HCT116 (cell line): ENCODE results near the gene VASN. TPM values are rescaled to one million over a fixed set of nuclear protein-coding genes. Genes with fewer than 3 reads are reported as not detected.

Experiments used
- ATAC-seq: fragments of 200-7000 bp; cut with Tn5 transposase; 2 replicates; pipeline ENCODE4 v1.9.1; 2020; ENCODE audit warnings: mild to moderate bottlenecking, moderate library complexity
- BruUV-seq: library from RNA; stranded (reverse); fragments of 400-500 nt; replicated peaks from 2 replicates; lab custom pipeline; 2021; lab: Mats Ljungman, UMichigan
- CTCF ChIA-PET: fragments of 300-600 bp; sonication (Branson Sonifier 250); formaldehyde crosslinking; loops from one replicate; lab custom pipeline; 2021; ENCODE audit warnings: antibody characterized with exemption; lab: Charles Lee
- POLR2A ChIA-PET: fragments of 300-600, 350-600 bp; sonication (Branson Sonifier 250); formaldehyde crosslinking; loops from one replicate; lab custom pipeline; 2021; ENCODE audit warnings: antibody characterized with exemption; lab: Charles Lee
- RAD21 ChIA-PET, 2 experiments: fragments of 300-600 bp; sonication (Branson Sonifier 250); formaldehyde crosslinking; loops; one replicate each; lab custom pipeline; 2023; ENCODE audit warnings: low total read pairs in 2 of 2; ENCODE audit not compliant: uncharacterized antibody in 2 of 2, unreplicated experiment in 2 of 2, low non-redundant PET in 1 of 2; lab: Charles Lee
- DNase-seq: peaks from one replicate; pipeline ENCODE4 v3.0.0-alpha.2; 2010; ENCODE audit warnings: low read depth, low spot score
- H2AFZ ChIP-seq: fragments of 200-600 bp; shearing (Covaris generic), sonication (generic); 2 replicates; pipeline ENCODE4 v1.6.1; 2017; ENCODE audit warnings: low read depth, mixed run types, mixed read lengths, antibody characterized with exemption, low read length; ENCODE audit not compliant: poor library complexity, severe bottlenecking
- H3K27ac ChIP-seq: 2 replicates; pipeline ENCODE4 v1.5.1; 2012; ENCODE audit warnings: low read depth, low read length
- H3K27me3 ChIP-seq: fragments of 200-600 bp; sonication (generic); 2 replicates; pipeline ENCODE4 v1.6.1; 2016; ENCODE audit warnings: mixed run types, low read length, mixed read lengths; ENCODE audit not compliant: insufficient read depth
- H3K36me3 ChIP-seq, 2 experiments: fragments of 200-500 bp in 1 of 2; fragments of 200-600 bp in 1 of 2; sonication (Bioruptor generic) in 1 of 2; sonication (generic) in 1 of 2; 2 replicates each; pipeline versions ENCODE4 v1.5.1 to v1.6.1; 2014 to 2016; ENCODE audit warnings: low read length in 2 of 2, inconsistent platforms in 1 of 2, mixed read lengths in 1 of 2, mixed run types in 1 of 2; ENCODE audit not compliant: insufficient read depth in 2 of 2, control insufficient read depth in 1 of 2
- H3K4me1 ChIP-seq, 2 experiments: fragments of 200-600 bp in 1 of 2; sonication (generic) in 1 of 2; 2 replicates each; pipeline versions ENCODE4 v1.5.1 to v1.6.1; 2012 to 2017; ENCODE audit warnings: low read length in 2 of 2, inconsistent platforms in 1 of 2, mild to moderate bottlenecking in 1 of 2, mixed read lengths in 1 of 2, mixed run types in 1 of 2, moderate library complexity in 1 of 2; ENCODE audit not compliant: insufficient read depth in 2 of 2, control insufficient read depth in 1 of 2
- H3K4me2 ChIP-seq: fragments of 200-600 bp; sonication (generic); 2 replicates; pipeline ENCODE4 v1.6.1; 2017; ENCODE audit warnings: mixed run types, low read length, mixed read lengths
- H3K4me3 ChIP-seq, 2 experiments: fragments of 200-600 bp in 1 of 2; sonication (generic) in 1 of 2; replicated peaks in 1 of 2; 2 replicates each; pipeline ENCODE4 v1.5.1; 2011 to 2016; ENCODE audit warnings: low read length in 2 of 2, control low read depth in 1 of 2, low read depth in 1 of 2, mild to moderate bottlenecking in 1 of 2, mixed read lengths in 1 of 2, mixed run types in 1 of 2
- H3K79me2 ChIP-seq: fragments of 200-600 bp; sonication (generic); 2 replicates; pipeline ENCODE4 v1.6.1; 2017; ENCODE audit warnings: mild to moderate bottlenecking, mixed run types, low read length, moderate library complexity, mixed read lengths; ENCODE audit not compliant: insufficient read depth
- H3K9ac ChIP-seq: fragments of 200-600 bp; sonication (generic); 2 replicates; pipeline ENCODE4 v1.6.1; 2016; ENCODE audit warnings: low read length, mixed read lengths
- H3K9me2 ChIP-seq: fragments of 200-600 bp; sonication (generic), shearing (Covaris generic); 2 replicates; pipeline ENCODE4 v1.6.1; 2017; ENCODE audit warnings: mixed run types, mild to moderate bottlenecking, moderate library complexity; ENCODE audit not compliant: insufficient read depth
- H3K9me3 ChIP-seq, 2 experiments: fragments of 200-500 bp in 1 of 2; fragments of 200-600 bp in 1 of 2; sonication (Bioruptor generic) in 1 of 2; sonication (generic) in 1 of 2; 2 replicates each; pipeline ENCODE4 v1.6.1; 2014 to 2017; ENCODE audit warnings: low read length in 2 of 2, mixed read lengths in 2 of 2, inconsistent platforms in 1 of 2, low read depth in 1 of 2, mild to moderate bottlenecking in 1 of 2, mixed run types in 1 of 2, moderate library complexity in 1 of 2; ENCODE audit not compliant: control insufficient read depth in 1 of 2, insufficient read depth in 1 of 2
- H4K20me1 ChIP-seq: fragments of 200-600 bp; sonication (generic), shearing (Covaris generic); 2 replicates; pipeline ENCODE4 v1.6.1; 2017; ENCODE audit warnings: mixed run types, mild to moderate bottlenecking, moderate library complexity; ENCODE audit not compliant: insufficient read depth
- ATF3 ChIP-seq: IDR thresholded peaks from 2 replicates; pipeline ENCODE4 v1.6.1; 2012
- CBX3 ChIP-seq: IDR thresholded peaks from 2 replicates; pipeline ENCODE4 v1.6.1; 2012; ENCODE audit warnings: low read depth
- CEBPB ChIP-seq: IDR thresholded peaks from 2 replicates; pipeline ENCODE4 v1.6.1; 2012; ENCODE audit warnings: low read depth
- ELF1 ChIP-seq: IDR thresholded peaks from 2 replicates; pipeline ENCODE4 v1.6.1; 2012; ENCODE audit warnings: low read depth, borderline replicate concordance
- EZH2phosphoT487 ChIP-seq: fragments of 200-600 bp; IDR thresholded peaks from 2 replicates; pipeline ENCODE4 v1.6.1; 2018; ENCODE audit warnings: antibody characterized with exemption, borderline replicate concordance
- FOSL1 ChIP-seq: IDR thresholded peaks from 2 replicates; pipeline ENCODE4 v1.6.1; 2012; ENCODE audit warnings: low read depth
- MAX ChIP-seq: IDR thresholded peaks from 2 replicates; pipeline ENCODE4 v1.6.1; 2012
- POLR2A ChIP-seq: IDR thresholded peaks from 2 replicates; pipeline ENCODE4 v1.7.0; 2011; ENCODE audit warnings: borderline replicate concordance; ENCODE audit not compliant: insufficient read depth, insufficient read length; ENCODE audit errors: extremely low read depth
- ZBTB33 ChIP-seq: IDR thresholded peaks from 2 replicates; pipeline ENCODE4 v1.6.1; 2011; ENCODE audit warnings: mild to moderate bottlenecking, low read length, moderate library complexity; ENCODE audit not compliant: insufficient replicate concordance; ENCODE audit errors: extremely low read depth
- ZFX ChIP-seq: fragments of 450-650 bp; IDR thresholded peaks from 2 replicates; pipeline ENCODE4 v1.6.1; 2017
- ZNF274 ChIP-seq: fragments of 200-500 bp; sonication (Bioruptor generic); IDR thresholded peaks from 2 replicates; pipeline ENCODE4 v1.6.1; 2014; ENCODE audit warnings: mild to moderate bottlenecking, low read depth, low read length, inconsistent platforms
- intact Hi-C: fragments of 100-400 bp; cut with micrococcal nuclease; formaldehyde crosslinking; loops from 2 replicates; pipeline ENCODE4 v1.10.0; 2022
- total RNA-seq: library from RNA; stranded (reverse); gene quantifications from one replicate; pipeline ENCODE4 v1.2.1, GENCODE V29; 2021; ENCODE audit not compliant: unreplicated experiment

Gene VASN
- total RNA-seq, 1 experiment from 2014 or later, result 6.3 TPM

DNA sequence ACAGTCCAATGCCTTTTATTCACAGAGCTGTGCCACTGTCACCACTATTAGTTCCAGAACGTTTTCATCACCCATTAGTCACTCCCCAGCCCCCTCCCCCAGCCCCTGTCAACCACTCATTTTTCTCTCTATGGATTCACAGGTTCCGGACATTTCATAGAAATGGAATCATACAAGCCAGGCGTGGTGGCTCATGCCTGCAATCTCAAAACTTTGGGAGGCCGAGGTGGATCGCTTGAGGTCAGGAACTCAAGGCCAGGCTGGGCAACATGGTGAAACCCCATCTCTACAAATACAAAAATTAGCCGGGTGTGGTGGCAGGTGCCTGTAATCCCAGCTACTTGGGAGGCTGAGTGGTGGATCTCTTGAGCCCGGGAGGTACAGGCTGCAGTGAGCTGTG lies 19.8 kb upstream of the VASN start:
- no peak for TF ChIP-seq ATF3
- no peak for TF ChIP-seq ZFX
- TF ChIP-seq ELF1, result no peak
- no peak for TF ChIP-seq FOSL1
- TF ChIP-seq EZH2phosphoT487, result no peak
- TF ChIP-seq CBX3, result no peak
- TF ChIP-seq ZNF274, result no peak
- TF ChIP-seq POLR2A, result no peak
- Histone ChIP-seq H3K9me2 (no peaks in the 10 kb centered on the region), H3K4me1 (peaks cover 7 to 19% of the 10 kb centered on the region in 2 experiments), H3K27ac (peak overlapping the region; percentile 38; the same call in 1 of the 2 replicates), H3K36me3 (peaks cover 2 to 9% of the 10 kb centered on the region in 2 experiments; a peak in 2 of 4 replicates), H4K20me1 (no peaks in the 10 kb centered on the region), H3K4me3 (no peak overlapping the region), H3K4me2 (peak overlapping the region; percentile 89), H3K27me3 (no peaks in the 10 kb centered on the region), H3K9ac (peak overlapping the region; percentile 38), H2AFZ (peak overlapping the region; percentile 4), H3K9me3 (no peaks in the 10 kb centered on the region), H3K79me2 (peaks cover 42% of the 10 kb centered on the region)
- CTCF ChIA-PET, result interaction anchor here (0.6 to 2.0 kb wide), 6 partner anchors 9 to 228 kb away, joined by 3 to 13 read pairs (median 4); no protein-coding TSS in a partner anchor
- no TSS peak for BruUV-seq
- RAD21 ChIA-PET, result interaction anchor here in 1 of 2 experiments (1.3 kb wide), 1 partner anchor 51 kb away, joined by 3 read pairs; no protein-coding TSS in a partner anchor
- ATAC-seq (no peak), DNase-seq (no peak)
- POLR2A ChIA-PET, result no interaction called here
- intact Hi-C loops, result no loop called here

- ATAC-seq (no peak), DNase-seq (no peak)
- RAD21 ChIA-PET, result no interaction called here
- H2AFZ ChIP-seq, result no peak overlapping the region
- H3K27ac ChIP-seq, result no peak overlapping the region
- H3K27me3 ChIP-seq, result no peaks in the 10 kb centered on the region
- H3K9ac ChIP-seq, result no peak overlapping the region
- no peak overlapping the region for H3K4me2 ChIP-seq
- no peaks in the 10 kb centered on the region for H3K9me3 ChIP-seq
- peaks cover 33% of the 10 kb centered on the region for H3K79me2 ChIP-seq
- no peaks in the 10 kb centered on the region for H3K9me2 ChIP-seq
- H3K4me3 ChIP-seq, result no peak overlapping the region
- TF ChIP-seq CBX3 (no peak), MAX (no peak), ZBTB33 (no peak), CEBPB (no peak)
- no peaks in the 10 kb centered on the region for H4K20me1 ChIP-seq
- intact Hi-C loops, result no loop called here
- CTCF ChIA-PET, result no interaction called here
- peaks cover 7 to 19% of the 10 kb centered on the region in 2 experiments for H3K4me1 ChIP-seq
- H3K36me3 ChIP-seq, result peaks cover 0 to 7% of the 10 kb centered on the region in 2 experiments; a peak in 2 of 4 replicates
- no TSS peak for BruUV-seq
- POLR2A ChIA-PET, result no interaction called here
These were observed 18.8 kb upstream of the VASN start for GRCh38 chr16:4352843-4353242.
